D721Med (cell line): ENCODE measurements around the gene CHMP1A.
"Not testable (repeated sequence)": the region's sequence is repeated elsewhere in the genome, so short reads cannot be mapped to it uniquely, and the experiment has no call there.

Experiments used
- DNase-seq: peaks from one replicate; pipeline ENCODE4 v3.0.0; 2011; ENCODE audit warnings: low spot score; ENCODE audit not compliant: insufficient read length
- FAIRE-seq: peaks from 2 replicates; lab custom pipeline; 2011; peaks lifted over from hg19 to GRCh38; lab: Jason Lieb, UNC
- CTCF ChIP-seq: IDR thresholded peaks from 2 replicates; pipeline ENCODE4 v1.5.1; 2012; ENCODE audit warnings: mild to moderate bottlenecking, control low read depth; ENCODE audit not compliant: insufficient read depth; ENCODE audit errors: missing control alignments

Gene CHMP1A

GRCh38 chr16:89638455-89638854, 19.1 kb downstream of the CHMP1A start:
- no peak for FAIRE-seq
- DNase-seq: no peak
- TF ChIP-seq CTCF: no peak

- TF ChIP-seq CTCF: no peak
- DNase-seq (no peak), FAIRE-seq (no peak)
These were observed 20.1 kb downstream of the CHMP1A start for GRCh38 chr16:89637379-89637778.

GRCh38 chr16:89636663-89637062, 20.8 kb downstream of the CHMP1A start:
- no peak for TF ChIP-seq CTCF
- FAIRE-seq (no peak), DNase-seq (no peak)

- DNase-seq, FAIRE-seq: not testable (repeated sequence)
These were observed 22.8 kb downstream of the CHMP1A start for GRCh38 chr16:89634463-89635385.

GRCh38 chr16:89633064-89633631, 24.4 kb downstream of the CHMP1A start:
- FAIRE-seq (no peak), DNase-seq (no peak)
- TF ChIP-seq CTCF: no peak

- TF ChIP-seq CTCF: no peak
- FAIRE-seq (no peak), DNase-seq (no peak)
These were observed 27.5 kb downstream of the CHMP1A start for GRCh38 chr16:89629827-89630610.
